T-helper 22 cell (primary cell): ENCODE results near the gene FAM193A.
A peak's percentile ranks its signal among the peaks of the same experiment; 100 is the strongest.
"Not testable (repeated sequence)": the region's sequence is repeated elsewhere in the genome, so short reads cannot be mapped to it uniquely, and the experiment has no call there.

Experiments used
- DNase-seq: peaks from one replicate; pipeline ENCODE4 v3.0.0-alpha.2; 2020; ENCODE audit warnings: low read depth

Gene FAM193A

GRCh38 chr4:2514944-2515343 lies 21.5 kb upstream of the FAM193A start:
- DNase-seq, result not testable (repeated sequence)

DNA sequence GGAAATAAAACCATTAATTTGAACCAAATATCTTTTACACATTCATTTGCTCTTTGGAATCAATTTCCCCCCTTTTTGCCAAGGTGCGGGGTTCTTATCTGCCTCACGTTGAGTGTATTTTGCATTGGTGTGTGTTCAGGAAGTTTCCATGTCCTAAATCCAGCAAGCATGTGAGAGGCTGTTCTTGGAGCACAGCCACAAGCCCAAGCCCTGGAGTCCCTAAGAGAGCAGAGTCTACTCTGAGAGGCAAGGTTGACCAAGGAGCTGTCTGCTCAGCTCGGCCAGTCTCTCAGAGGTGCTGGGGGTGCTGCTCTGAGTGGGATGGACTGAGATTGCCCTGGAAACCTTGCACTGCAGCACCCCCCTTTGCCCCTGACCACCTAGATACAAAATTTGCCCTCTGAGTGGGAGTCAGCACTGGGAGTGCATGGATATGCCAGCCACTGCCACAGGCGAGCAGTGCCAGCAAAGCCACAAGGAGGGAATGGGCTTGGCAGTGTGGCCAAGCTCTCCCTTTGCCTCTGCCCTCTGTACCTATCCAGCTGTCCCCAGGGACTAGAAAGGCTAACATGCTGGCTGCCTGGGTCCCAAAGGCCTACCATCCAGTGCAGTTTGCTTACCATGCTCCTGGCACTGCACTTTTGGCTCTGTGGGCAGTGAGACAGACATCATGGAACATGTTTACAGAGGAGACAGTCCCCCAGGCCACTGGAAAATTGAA lies 20.5 kb upstream of the FAM193A start:
- DNase-seq, result no peak

- DNase-seq, result no peak
Measured at GRCh38 chr4:2516635-2517034, 19.8 kb upstream of the FAM193A start.

DNA sequence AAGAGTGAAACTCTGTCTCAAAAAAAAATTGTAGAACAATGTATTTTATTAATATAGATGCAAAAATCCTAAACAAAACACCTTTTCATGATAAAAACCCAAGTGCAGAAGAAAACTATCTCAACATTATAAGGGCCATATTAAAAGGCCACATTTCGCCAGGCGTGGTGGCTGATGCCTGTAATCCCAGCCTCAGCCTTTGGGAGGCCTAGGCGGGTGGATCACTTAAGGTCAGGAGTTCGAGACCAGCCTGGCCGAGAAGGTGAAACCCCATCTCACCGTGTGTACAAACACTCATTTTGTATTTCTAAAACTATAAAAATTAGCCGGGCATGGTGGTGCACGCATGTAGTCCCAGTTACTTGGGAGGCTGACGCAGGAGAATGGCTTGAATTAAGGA lies 9.9 kb upstream of the FAM193A start:
- DNase-seq, result no peak

- no peak for DNase-seq
Measured at GRCh38 chr4:2534904-2535375, 1.5 kb upstream of the FAM193A start.

- DNase-seq, result peak; percentile 28
Measured at GRCh38 chr4:2535376-2536192, 863 bp upstream of the FAM193A start.

- DNase-seq, result peak; percentile 33
Measured at GRCh38 chr4:2537011-2537830, 774 bp downstream of the FAM193A start.

- not testable (repeated sequence) for DNase-seq
Measured at GRCh38 chr4:2543580-2544191, 7.2 kb downstream of the FAM193A start.

DNA sequence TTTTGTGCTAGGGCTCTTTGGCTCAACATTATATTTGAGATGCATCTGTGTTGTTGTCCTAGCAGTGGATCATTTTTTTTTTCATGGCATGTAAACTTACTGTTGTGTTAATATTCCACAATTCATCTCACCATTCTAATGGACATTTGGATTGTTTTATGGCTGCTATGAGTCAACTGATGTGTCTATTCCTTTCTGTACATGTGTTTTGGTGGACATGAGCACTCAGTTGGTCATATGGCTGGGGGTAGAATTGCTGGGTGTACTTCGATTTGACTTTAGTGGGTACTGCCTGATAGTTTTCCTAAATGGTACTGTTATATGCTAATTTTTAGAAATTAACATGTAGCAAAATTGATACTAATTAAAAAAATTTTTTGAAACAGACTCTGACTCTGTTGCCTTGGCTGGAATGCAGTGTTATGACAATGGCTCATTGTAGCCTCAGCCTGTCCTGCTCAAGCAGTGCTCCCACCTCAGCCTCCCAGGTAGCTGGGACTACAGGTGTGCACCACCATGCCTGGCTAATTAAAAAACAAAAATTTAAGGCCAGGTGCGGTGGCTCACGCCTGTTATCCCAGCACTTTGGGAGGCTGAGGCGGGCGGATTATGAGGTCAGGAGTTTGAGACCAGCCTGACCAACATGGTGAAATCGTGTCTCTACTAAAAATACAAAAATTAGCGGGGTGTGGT lies 9.0 kb downstream of the FAM193A start:
- no peak for DNase-seq

DNA sequence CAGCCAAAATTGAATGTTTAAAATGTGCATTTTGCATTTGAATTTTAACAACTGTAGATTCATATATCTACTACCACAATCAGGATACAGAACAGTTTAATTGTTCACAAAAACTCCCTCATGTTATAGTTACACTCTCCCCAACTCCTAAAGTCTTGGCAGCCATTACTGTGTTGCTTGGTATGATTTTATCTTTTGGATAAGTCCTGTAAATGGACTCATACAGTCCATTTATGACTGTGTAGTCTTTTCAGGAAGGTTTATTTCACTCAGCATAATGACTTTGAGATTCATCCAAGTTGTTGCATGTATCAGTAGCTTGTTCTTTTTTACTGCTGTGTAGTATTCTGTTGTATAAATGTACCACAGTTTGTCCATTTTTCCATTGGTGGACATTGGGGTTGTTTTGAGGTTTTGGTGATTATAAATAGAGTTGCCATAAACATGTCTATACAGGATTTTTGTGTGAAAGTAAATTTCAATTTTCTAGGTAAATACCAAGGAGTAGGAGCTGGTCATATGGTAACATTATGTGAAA lies 9.9 kb downstream of the FAM193A start:
- DNase-seq, result no peak

GRCh38 chr4:2546961-2547691 lies 10.7 kb downstream of the FAM193A start:
- not testable (repeated sequence) for DNase-seq

DNA sequence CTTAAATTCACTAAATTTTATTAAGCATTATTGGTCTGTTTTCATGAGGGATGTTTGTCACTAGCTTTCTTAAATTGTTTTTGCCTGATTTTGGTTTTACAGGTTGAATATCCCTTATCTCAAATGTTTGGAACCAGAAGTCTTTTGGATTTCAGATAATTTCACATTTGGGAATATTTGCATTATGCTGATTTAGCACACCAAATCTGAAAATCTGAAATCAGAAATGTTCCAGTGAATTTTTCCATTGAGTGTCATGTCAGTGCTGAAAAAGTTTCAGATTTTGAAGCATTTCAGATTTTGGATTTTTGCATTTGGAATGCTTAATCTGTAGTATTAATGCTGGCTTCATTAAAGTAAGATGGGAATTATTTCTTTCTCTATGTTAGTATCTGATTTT lies 14.7 kb downstream of the FAM193A start:
- no peak for DNase-seq

DNA sequence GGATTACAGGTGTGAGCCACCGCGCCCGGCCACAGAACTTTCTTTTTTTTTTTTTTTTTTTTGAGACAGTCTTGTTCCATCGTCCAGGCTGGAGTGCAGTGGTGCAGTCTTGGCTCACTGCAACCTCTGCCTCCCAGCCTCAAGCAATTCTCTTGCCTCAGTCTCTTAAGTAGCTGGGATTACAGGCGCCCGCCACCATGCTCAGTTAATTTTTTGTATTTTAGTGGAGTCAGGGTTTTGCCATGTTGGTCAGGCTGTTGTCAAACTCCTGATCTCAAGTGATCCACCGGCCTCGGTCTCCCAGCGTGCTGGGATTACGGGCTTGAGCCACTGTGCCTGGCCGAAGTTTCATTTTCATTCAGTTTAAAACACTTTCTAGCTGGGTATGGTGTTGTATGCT lies 16.4 kb downstream of the FAM193A start:
- DNase-seq, result no peak

DNA sequence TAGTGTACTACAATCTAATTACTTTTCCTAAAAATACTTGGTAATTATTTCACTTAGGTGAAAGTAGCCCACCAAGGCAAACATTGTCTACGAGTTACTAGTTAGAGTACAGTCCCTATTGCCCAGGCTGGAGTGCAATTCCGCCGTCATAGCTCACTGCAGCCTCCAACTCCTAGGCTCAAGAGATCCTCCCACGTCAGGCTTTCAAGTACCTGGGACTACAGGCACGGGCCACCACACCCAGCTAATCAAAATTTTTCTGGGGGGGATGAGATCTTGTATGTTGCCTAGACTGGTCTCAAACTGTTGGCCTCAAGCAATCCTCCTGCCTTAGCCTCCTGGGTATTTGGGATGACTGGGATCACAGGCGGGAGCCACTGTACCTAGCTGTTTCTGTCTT lies 21.9 kb downstream of the FAM193A start:
- no peak for DNase-seq

DNA sequence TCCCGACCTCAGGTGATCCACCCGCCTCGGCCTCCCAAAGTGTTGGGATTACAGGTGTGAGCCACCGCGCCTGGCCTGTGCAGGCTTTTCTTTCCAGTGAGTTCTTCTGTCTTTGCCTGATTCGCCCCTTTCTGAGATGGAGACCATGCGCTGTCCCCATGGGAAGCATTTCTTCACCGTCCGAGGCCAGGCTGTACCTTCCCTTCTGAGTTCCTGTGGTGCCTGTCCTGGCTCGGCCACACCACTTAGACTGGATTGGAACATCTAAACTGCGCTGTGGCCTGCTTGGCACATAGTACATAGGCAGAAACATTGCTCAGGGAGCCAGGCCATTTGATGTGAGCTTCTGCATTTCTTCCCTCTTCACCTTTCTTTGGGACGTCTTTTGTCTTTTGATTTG lies 23.7 kb downstream of the FAM193A start:
- no peak for DNase-seq

GRCh38 chr4:2565533-2565932 lies 29.1 kb downstream of the FAM193A start:
- no peak for DNase-seq

DNA sequence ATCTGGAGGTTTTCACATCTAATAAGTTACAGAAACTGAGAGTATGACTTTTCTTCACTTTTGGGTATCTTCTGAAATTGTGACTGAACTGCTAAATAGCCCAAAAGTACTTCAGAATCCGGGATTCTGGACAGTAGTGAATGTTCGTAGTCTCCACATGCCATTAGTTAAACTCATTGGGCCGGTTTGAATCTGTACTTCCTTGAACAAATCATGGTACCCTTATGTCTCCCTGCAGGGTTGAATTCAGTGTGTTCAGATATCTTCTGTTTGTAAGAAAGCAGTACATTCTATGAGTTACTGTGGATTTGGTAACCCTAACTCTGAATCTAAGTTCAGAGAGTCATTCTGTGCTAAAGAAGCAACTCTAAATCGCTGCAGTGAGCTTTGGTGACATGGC lies 33.6 kb downstream of the FAM193A start:
- DNase-seq, result no peak

- no peak for DNase-seq
Measured at GRCh38 chr4:2570551-2571222, 34.2 kb downstream of the FAM193A start.

GRCh38 chr4:2572076-2572475 lies 35.6 kb downstream of the FAM193A start:
- no peak for DNase-seq

GRCh38 chr4:2572866-2573265 lies 36.4 kb downstream of the FAM193A start:
- DNase-seq, result no peak
